ENCODE measurements around the gene PTBP3.

DNA sequence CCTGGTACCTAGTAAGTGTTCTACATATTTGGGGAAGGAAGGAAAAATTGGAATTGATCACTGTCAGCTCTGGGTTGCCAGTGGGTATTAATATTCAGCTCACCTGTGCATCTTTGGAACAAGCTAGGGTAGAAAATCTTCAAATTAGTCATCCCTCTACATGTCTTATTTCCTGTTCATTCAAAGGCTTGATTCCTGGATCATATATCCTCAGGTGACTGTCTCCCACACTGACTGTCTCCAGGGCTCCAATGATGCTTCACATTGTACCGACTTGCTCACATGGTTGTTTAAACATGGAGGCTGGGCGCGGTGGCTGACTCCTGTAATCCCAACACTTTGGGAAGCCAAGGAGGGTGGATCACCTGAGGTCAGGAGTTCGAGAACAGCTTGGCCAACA lies 146.7 kb downstream of the PTBP3 start:
- TF ChIP-seq, protein P1, sequence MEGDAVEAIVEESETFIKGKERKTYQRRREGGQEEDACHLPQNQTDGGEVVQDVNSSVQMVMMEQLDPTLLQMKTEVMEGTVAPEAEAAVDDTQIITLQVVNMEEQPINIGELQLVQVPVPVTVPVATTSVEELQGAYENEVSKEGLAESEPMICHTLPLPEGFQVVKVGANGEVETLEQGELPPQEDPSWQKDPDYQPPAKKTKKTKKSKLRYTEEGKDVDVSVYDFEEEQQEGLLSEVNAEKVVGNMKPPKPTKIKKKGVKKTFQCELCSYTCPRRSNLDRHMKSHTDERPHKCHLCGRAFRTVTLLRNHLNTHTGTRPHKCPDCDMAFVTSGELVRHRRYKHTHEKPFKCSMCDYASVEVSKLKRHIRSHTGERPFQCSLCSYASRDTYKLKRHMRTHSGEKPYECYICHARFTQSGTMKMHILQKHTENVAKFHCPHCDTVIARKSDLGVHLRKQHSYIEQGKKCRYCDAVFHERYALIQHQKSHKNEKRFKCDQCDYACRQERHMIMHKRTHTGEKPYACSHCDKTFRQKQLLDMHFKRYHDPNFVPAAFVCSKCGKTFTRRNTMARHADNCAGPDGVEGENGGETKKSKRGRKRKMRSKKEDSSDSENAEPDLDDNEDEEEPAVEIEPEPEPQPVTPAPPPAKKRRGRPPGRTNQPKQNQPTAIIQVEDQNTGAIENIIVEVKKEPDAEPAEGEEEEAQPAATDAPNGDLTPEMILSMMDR (IDR thresholded peaks at IDR 0.05; ENCODE audit: low read length) = no peak
- TF ChIP-seq EZH2phosphoT487 (IDR thresholded peaks at IDR 0.05; ENCODE audit: low read length) = no peak

All from MM.1S (cell line).